Stimulated activated CD4-positive, alpha-beta T cell treated with anti-CD3 and anti-CD28 coated beads, TNF-alpha, amount 100 ng/mL, for 24 hours (primary cell): Measurements from ENCODE around the gene LDLRAD3.

Experiments used
- DNase-seq, 3 experiments: peaks; one replicate each; pipeline ENCODE4 v3.0.0-alpha.2; 2020; ENCODE audit warnings: low read depth in 3 of 3

LDLRAD3 gene

GRCh38 chr11:36047344-36047743, 103.5 kb downstream of the LDLRAD3 start:
- DNase-seq: no peak

- DNase-seq: no peak
Measured at GRCh38 chr11:36048496-36049247, 104.8 kb downstream of the LDLRAD3 start.

GRCh38 chr11:36051235-36052144, 107.6 kb downstream of the LDLRAD3 start:
- DNase-seq: no peak

- DNase-seq: no peak
Measured at GRCh38 chr11:36053281-36053680, 109.4 kb downstream of the LDLRAD3 start.

- DNase-seq: no peak
Measured at GRCh38 chr11:36053862-36054261, 110.0 kb downstream of the LDLRAD3 start.

- DNase-seq: no peak
Measured at GRCh38 chr11:36054628-36055027, 110.8 kb downstream of the LDLRAD3 start.

- no peak for DNase-seq
Measured at GRCh38 chr11:36056160-36056751, 112.4 kb downstream of the LDLRAD3 start.

GRCh38 chr11:36057379-36058042, 113.6 kb downstream of the LDLRAD3 start:
- no peak for DNase-seq

- DNase-seq: no peak
Measured at GRCh38 chr11:36059660-36060059, 115.8 kb downstream of the LDLRAD3 start.

GRCh38 chr11:36060926-36061325, 117.1 kb downstream of the LDLRAD3 start:
- DNase-seq: no peak

GRCh38 chr11:36061471-36061870, 117.6 kb downstream of the LDLRAD3 start:
- no peak for DNase-seq

- DNase-seq: no peak
Measured at GRCh38 chr11:36062796-36063365, 119.0 kb downstream of the LDLRAD3 start.

GRCh38 chr11:36065436-36065835, 121.6 kb downstream of the LDLRAD3 start:
- no peak for DNase-seq

GRCh38 chr11:36066891-36067290, 123.0 kb downstream of the LDLRAD3 start:
- DNase-seq: no peak

- no peak for DNase-seq
Measured at GRCh38 chr11:36069576-36070212, 125.8 kb downstream of the LDLRAD3 start.

GRCh38 chr11:36070213-36070953, 126.5 kb downstream of the LDLRAD3 start:
- DNase-seq: no peak

GRCh38 chr11:36070954-36071330, 127.1 kb downstream of the LDLRAD3 start:
- no peak for DNase-seq

GRCh38 chr11:36071917-36072500, 128.1 kb downstream of the LDLRAD3 start:
- no peak for DNase-seq

GRCh38 chr11:36073411-36074203, 129.7 kb downstream of the LDLRAD3 start:
- no peak for DNase-seq
